Jurkat, Clone E6-1 (cell line): ENCODE measurements around the gene EEF1AKMT4.

Experiments used
- DNase-seq: peaks from one replicate; pipeline ENCODE4 v3.0.0-alpha.2; 2011; ENCODE audit warnings: low read depth, low spot score
- H3K4me3 ChIP-seq: 2 replicates; pipeline ENCODE4 v1.5.1; 2011; ENCODE audit warnings: mild to moderate bottlenecking, low read length, control low read depth, moderate library complexity

The EEF1AKMT4 gene

GRCh38 chr3:184290331-184290730, 40.9 kb downstream of the EEF1AKMT4 start:
- H3K4me3 ChIP-seq: no peak overlapping the region

GRCh38 chr3:184291044-184291737, 41.7 kb downstream of the EEF1AKMT4 start:
- DNase-seq: no peak
- H3K4me3 ChIP-seq: no peak overlapping the region

More at GRCh38 chr3:184290331-184290730, 40.9 kb downstream of the EEF1AKMT4 start:
- DNase-seq: no peak

GRCh38 chr3:184291738-184292445, 42.4 kb downstream of the EEF1AKMT4 start:
- DNase-seq: no peak
- H3K4me3 ChIP-seq: no peak overlapping the region

- no peak overlapping the region for H3K4me3 ChIP-seq
- no peak for DNase-seq
Measured at GRCh38 chr3:184295771-184296170, 46.3 kb downstream of the EEF1AKMT4 start.

GRCh38 chr3:184296616-184297015, 47.1 kb downstream of the EEF1AKMT4 start:
- DNase-seq: no peak

DNA sequence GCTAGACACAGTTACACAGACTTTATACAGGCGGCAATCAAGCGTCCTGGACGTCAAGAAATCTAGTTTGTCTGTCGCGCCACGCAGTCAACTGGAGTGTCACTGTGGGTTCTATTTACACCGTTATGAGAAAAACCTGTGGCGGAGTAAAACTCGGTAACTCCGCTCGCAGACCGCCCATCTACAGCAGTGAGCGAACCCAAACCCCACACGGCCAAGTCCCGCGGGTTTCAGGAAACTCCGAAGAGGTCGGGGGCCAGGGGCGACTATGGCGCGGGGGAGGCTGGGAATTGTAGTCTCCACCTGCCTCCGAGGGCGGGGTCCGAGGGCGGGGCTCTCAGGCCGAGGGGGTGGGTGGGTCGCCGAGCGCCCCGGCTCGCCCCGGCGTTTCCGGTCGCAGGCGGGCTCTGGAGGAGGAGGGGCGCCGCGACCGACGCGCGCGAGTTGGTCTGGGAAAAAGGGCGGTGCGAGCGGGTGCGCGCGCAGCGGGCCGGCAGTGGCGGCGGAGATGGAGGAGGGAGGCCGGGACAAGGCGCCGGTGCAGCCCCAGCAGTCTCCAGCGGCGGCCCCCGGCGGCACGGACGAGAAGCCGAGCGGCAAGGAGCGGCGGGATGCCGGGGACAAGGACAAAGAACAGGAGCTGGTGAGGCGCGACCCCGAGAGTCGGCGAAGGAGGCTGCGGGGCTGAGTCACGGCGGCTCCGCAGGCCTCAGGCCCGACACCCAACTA, 49.5 kb downstream of the EEF1AKMT4 start, which contains the start of gene PSMD2:
TSS of gene PSMD2 (plus strand) at position 483 of the 729 bp plus-strand sequence. CDS start at position 509, 26 bp downstream.
- DNase-seq: peak; percentile 91
- H3K4me3 ChIP-seq: peak within 1 kb of the TSS; percentile 68

More at GRCh38 chr3:184296616-184297015, 47.1 kb downstream of the EEF1AKMT4 start:
- H3K4me3 ChIP-seq: no peak overlapping the region

DNA sequence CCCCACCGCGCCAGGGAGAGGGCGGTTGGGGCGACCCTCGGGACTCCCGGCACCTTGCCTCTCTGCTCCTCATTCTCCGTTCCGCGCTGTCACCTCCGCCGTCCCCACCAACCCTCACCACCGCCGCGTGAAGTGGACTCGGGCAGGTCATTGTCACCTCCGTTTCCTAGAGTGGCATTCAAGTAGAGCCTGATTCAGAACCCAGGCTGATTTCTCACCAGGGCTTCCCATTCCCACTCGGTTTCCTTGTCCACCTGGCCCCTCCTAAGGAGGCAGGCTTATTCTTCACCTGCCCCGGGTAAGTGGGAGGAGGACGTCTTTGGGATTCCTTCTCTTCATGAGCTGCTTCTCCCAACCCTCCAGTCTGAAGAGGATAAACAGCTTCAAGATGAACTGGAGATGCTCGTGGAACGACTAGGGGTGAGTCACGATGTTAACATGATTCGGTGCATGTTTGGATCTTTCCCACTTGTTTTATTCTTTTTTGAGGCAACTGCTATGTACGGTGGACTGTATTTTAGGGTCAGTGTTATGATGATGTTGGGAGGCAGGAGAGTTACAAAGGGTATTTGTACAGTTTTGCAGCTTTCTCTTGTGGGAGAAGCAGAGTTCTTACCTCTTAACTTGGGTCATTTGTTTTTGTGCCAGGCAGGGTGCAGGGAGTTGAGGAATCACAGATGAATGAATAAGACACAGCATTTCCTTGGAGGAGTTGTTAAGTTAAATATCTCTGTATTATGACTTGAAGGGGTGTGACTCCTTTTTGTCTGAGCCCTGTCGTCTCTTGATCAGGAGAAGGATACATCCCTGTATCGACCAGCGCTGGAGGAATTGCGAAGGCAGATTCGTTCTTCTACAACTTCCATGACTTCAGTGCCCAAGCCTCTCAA, 50.3 kb downstream of the EEF1AKMT4 start:
- no peak for DNase-seq
- peak overlapping the region; percentile 68 for H3K4me3 ChIP-seq

DNA sequence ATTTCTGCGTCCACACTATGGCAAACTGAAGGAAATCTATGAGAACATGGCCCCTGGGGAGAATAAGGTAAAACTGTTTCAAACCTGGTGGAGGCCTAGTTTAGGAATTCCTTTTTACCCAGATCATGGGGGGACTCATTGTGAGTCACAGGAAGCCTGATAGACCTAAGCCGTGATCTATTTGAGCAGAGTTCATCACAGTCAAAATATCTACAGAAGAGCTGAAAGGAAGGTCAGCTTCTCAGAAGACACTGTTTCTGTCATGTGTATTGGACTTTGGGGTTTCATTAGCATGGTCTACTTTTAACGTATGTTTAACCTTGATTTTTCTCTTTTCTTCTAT, 50.9 kb downstream of the EEF1AKMT4 start:
- peak overlapping the region; percentile 68 for H3K4me3 ChIP-seq
- no peak for DNase-seq

DNA sequence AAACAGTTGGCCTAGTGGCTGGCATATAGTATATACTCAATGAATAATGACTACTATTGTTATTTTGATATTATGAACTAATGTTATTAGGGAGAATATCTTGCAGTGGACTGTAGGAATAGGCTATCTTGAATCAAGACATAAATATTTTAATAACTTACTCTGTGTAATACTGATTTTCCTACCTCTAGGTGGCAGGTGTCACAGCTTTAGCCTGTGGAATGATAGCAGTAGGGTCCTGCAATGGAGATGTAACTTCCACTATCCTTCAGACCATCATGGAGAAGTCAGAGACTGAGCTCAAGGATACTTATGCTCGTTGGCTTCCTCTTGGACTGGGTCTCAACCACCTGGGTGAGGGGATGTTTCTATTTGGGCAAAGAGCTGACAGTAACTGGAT, 56.1 kb downstream of the EEF1AKMT4 start:
- no peak overlapping the region for H3K4me3 ChIP-seq
- DNase-seq: no peak

DNA sequence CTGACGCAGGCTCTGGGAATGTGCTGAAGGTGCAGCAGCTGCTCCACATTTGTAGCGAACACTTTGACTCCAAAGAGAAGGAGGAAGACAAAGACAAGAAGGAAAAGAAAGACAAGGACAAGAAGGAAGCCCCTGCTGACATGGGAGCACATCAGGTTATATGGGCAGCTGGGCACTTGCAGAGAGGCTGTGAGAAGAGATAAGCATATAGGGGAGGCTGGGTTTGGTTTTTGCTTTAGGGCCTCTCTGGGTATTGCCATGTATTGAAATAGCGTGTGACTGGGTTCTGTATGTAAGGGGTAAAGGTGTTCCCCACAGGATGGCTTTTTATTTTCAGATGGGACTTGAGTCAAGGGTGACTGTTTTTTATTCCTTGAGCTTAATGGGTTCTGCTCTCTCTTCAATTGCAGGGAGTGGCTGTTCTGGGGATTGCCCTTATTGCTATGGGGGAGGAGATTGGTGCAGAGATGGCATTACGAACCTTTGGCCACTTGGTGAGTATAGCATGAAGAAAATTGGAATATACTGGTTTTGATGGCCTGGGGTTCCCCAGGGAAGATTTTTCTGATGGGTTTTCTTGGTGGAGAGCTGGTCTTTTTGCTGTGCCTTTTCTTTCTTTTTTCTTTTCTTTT, 57.0 kb downstream of the EEF1AKMT4 start:
- no peak for DNase-seq
- H3K4me3 ChIP-seq: no peak overlapping the region

GRCh38 chr3:184307915-184308314, 58.4 kb downstream of the EEF1AKMT4 start:
- no peak for DNase-seq

More at GRCh38 chr3:184307915-184308314, 58.4 kb downstream of the EEF1AKMT4 start:
- no peak overlapping the region for H3K4me3 ChIP-seq
